ENCODE results near the gene SLC39A11.

The SLC39A11 gene

GRCh38 chr17:72613396-72613795 is 479.1 kb downstream of the SLC39A11 start:
- DNase-seq: no peak

- no peak for DNase-seq
These were observed 481.3 kb downstream of the SLC39A11 start for GRCh38 chr17:72611172-72611571.

- no peak for DNase-seq
These were observed 483.0 kb downstream of the SLC39A11 start for GRCh38 chr17:72609501-72609900.

GRCh38 chr17:72608436-72608835 is 484.1 kb downstream of the SLC39A11 start:
- no peak for DNase-seq

- DNase-seq: no peak
These were observed 485.8 kb downstream of the SLC39A11 start for GRCh38 chr17:72606656-72607055.

- DNase-seq: no peak
These were observed 486.9 kb downstream of the SLC39A11 start for GRCh38 chr17:72605543-72605942.

GRCh38 chr17:72604518-72604917 is 488.0 kb downstream of the SLC39A11 start:
- no peak for DNase-seq

- no peak for DNase-seq
These were observed 488.9 kb downstream of the SLC39A11 start for GRCh38 chr17:72603420-72604242.

GRCh38 chr17:72602517-72603419 is 489.7 kb downstream of the SLC39A11 start:
- DNase-seq: no peak

- DNase-seq: no peak
These were observed 491.6 kb downstream of the SLC39A11 start for GRCh38 chr17:72600934-72601333.

GRCh38 chr17:72599891-72600290 is 492.6 kb downstream of the SLC39A11 start:
- DNase-seq: no peak

GRCh38 chr17:72598695-72599094 is 493.8 kb downstream of the SLC39A11 start:
- no peak for DNase-seq

GRCh38 chr17:72597354-72598087 is 495.0 kb downstream of the SLC39A11 start:
- no peak for DNase-seq
